Esophagus squamous epithelium (tissue), 5 donors: ENCODE data around the gene TRPT1. TPM values are rescaled to one million over a fixed set of nuclear protein-coding genes. Genes with fewer than 3 reads are reported as not detected.
"Not testable (repeated sequence)": the region's sequence is repeated elsewhere in the genome, so short reads cannot be mapped to it uniquely, and the experiment has no call there.

Experiments used
- DNase-seq: peaks from one replicate; lab custom pipeline; 2025; lab: John Stamatoyannopoulos, UW
- H3K27ac ChIP-seq, 4 donors: fragments of 200-600 bp; sonication (generic); one replicate each; pipeline ENCODE4 v1.5.1; 2016 to 2019; ENCODE audit warnings: mild to moderate bottlenecking in 1 of 4
- H3K27me3 ChIP-seq, 4 donors: fragments of 200-600 bp; sonication (generic); 1 replicate in 3 of 4; 2 replicates in 1 of 4; pipeline versions ENCODE4 v1.5.1 to v1.6.0; 2017 to 2021; ENCODE audit warnings: antibody characterized with exemption in 1 of 4
- H3K36me3 ChIP-seq, 3 donors: fragments of 200-600 bp; sonication (generic); one replicate each; pipeline ENCODE4 v1.5.1; 2016 to 2019
- H3K4me1 ChIP-seq, 3 donors: fragments of 200-600 bp; sonication (generic); one replicate each; pipeline ENCODE4 v1.5.1; 2017 to 2019
- H3K4me3 ChIP-seq, 4 donors: fragments of 200-600 bp; sonication (generic); 1 replicate in 3 of 4; 2 replicates in 1 of 4; pipeline ENCODE4 v1.5.1; 2016 to 2019; ENCODE audit warnings: mild to moderate bottlenecking in 2 of 4, moderate library complexity in 1 of 4
- H3K9me3 ChIP-seq, 3 donors: fragments of 200-600 bp; sonication (generic); one replicate each; pipeline ENCODE4 v1.5.1; 2016 to 2019
- POLR2A ChIP-seq, 4 donors: fragments of 450-650 bp; IDR thresholded peaks; one replicate each; pipeline ENCODE4 v1.6.1; 2017; ENCODE audit warnings: antibody characterized with exemption in 4 of 4, mild to moderate bottlenecking in 4 of 4, moderate library complexity in 3 of 4
- WGBS, 2 donors: methylation state at CpG; one replicate each; pipeline ENCODE4 v1.1.5; 2018; 5-methylcytosine and 5-hydroxymethylcytosine counted together
- intact Hi-C: fragments of 100-400 bp; cut with DNase I; formaldehyde crosslinking; loops from one replicate; pipeline ENCODE4 v1.15.0; 2022
- total RNA-seq, 4 donors: library from RNA; depleted of rRNA; stranded (reverse); fragments of >200 nt; gene quantifications; one replicate each; pipeline ENCODE4 v1.1.0, GENCODE V29; 2016
- TF ChIP-seq, protein P1 (sequence below), 6 experiments: fragments of 450-650 bp in 4 of 6; fragments of 200-600 bp in 2 of 6; sonication (generic) in 2 of 6; IDR thresholded peaks; one replicate each; pipeline ENCODE4 v1.5.1; 2016 to 2019; ENCODE audit warnings: antibody characterized with exemption in 6 of 6, mild to moderate bottlenecking in 4 of 6, moderate library complexity in 4 of 6
- donor health status: DM: yes; HTN: yes; CAD: no.

Gene TRPT1
- total RNA-seq, 4 donors from 2014 or later, result 23.9 to 68.7 (median 45.8) TPM

GRCh38 chr11:64246871-64247728 lies 21.1 kb upstream of the TRPT1 start, which contains the start of gene PPP1R14B:
PPP1R14B (minus strand) TSS chr11:64246943; CDS start chr11:64246673, 270 bp downstream.
- intact Hi-C loops, result no loop called here
- WGBS, 2 donors, result 0 to 1% methylated on average over 13 to 29 of the region's 74 CpGs
- peaks cover 0 to 26% (median 0%) of the 10 kb centered on the region in 3 donors for H3K36me3 ChIP-seq
- TF ChIP-seq POLR2A (IDR thresholded peaks at IDR 0.05), result peak in 1 of 4 donors; percentile 51
- TF ChIP-seq, protein P1, sequence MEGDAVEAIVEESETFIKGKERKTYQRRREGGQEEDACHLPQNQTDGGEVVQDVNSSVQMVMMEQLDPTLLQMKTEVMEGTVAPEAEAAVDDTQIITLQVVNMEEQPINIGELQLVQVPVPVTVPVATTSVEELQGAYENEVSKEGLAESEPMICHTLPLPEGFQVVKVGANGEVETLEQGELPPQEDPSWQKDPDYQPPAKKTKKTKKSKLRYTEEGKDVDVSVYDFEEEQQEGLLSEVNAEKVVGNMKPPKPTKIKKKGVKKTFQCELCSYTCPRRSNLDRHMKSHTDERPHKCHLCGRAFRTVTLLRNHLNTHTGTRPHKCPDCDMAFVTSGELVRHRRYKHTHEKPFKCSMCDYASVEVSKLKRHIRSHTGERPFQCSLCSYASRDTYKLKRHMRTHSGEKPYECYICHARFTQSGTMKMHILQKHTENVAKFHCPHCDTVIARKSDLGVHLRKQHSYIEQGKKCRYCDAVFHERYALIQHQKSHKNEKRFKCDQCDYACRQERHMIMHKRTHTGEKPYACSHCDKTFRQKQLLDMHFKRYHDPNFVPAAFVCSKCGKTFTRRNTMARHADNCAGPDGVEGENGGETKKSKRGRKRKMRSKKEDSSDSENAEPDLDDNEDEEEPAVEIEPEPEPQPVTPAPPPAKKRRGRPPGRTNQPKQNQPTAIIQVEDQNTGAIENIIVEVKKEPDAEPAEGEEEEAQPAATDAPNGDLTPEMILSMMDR (IDR thresholded peaks at IDR 0.05), result peak in 4 of 6 experiments; percentile 17 to 35 (median 28)
- peak; percentile 43 for DNase-seq
- peak within 1 kb of the TSS; percentile 46 to 88 (median 83) for H3K4me3 ChIP-seq
- H3K9me3 ChIP-seq, result no peaks in the 10 kb centered on the region
- no peaks in the 10 kb centered on the region for H3K27me3 ChIP-seq
- peaks cover 46 to 79% (median 58%) of the 10 kb centered on the region in 3 donors for H3K4me1 ChIP-seq
- H3K27ac ChIP-seq, result peak within 1 kb of the TSS; percentile 89 to 100 (median 92)

DNA sequence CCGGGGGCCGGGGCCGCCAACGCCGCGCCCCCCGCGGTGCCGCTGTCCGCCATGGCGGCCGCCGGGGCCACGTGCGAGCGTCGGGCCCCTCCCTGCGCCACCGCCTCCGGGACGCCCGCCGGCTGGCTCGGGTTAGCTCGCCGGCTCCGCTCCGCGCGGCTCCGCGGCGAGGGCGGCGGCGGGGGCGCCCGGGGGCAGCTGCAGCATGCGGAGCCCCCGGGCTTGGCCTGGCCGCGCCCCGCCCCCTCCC lies 20.6 kb upstream of the TRPT1 start:
- DNase-seq, intact Hi-C loops, H3K27me3 ChIP-seq, H3K9me3 ChIP-seq: not testable (repeated sequence)
- WGBS, 2 donors, result no CpG with 5 or more reads among the region's 43 CpGs
- H3K27ac ChIP-seq, result peak overlapping the region; percentile 89 to 100 (median 92)
- peak overlapping the region; percentile 46 to 88 (median 83) for H3K4me3 ChIP-seq
- H3K36me3 ChIP-seq, result peaks cover 0 to 26% (median 0%) of the 10 kb centered on the region in 3 donors
- H3K4me1 ChIP-seq, result peaks cover 46 to 78% (median 59%) of the 10 kb centered on the region in 3 donors

- Histone ChIP-seq H3K9me3 (no peaks in the 10 kb centered on the region), H3K27ac (peak overlapping the region; percentile 89 to 100 (median 92)), H3K4me1 (peaks cover 46 to 75% (median 57%) of the 10 kb centered on the region in 3 donors), H3K27me3 (no peaks in the 10 kb centered on the region), H3K36me3 (peaks cover 0 to 26% (median 0%) of the 10 kb centered on the region in 3 donors), H3K4me3 (peak overlapping the region; percentile 46 to 88 (median 83))
- intact Hi-C loops, result no loop called here
- no peak for DNase-seq
- WGBS, 2 donors, result 0 to 4% methylated on average over 17 to 27 of the region's 46 CpGs
- TF ChIP-seq, protein P1 (IDR thresholded peaks at IDR 0.05), result no peak
- peak in 2 of 4 donors; percentile 37 to 53 for TF ChIP-seq POLR2A (IDR thresholded peaks at IDR 0.05)
Measured at GRCh38 chr11:64245797-64246620, 20.0 kb upstream of the TRPT1 start.

- DNase-seq, result no peak
- Histone ChIP-seq H3K9me3 (no peaks in the 10 kb centered on the region), H3K36me3 (peaks cover 0 to 26% (median 0%) of the 10 kb centered on the region in 3 donors), H3K4me3 (peak overlapping the region; percentile 46 to 88 (median 83)), H3K27ac (peak overlapping the region; percentile 89 to 100 (median 92)), H3K27me3 (no peaks in the 10 kb centered on the region), H3K4me1 (peaks cover 43 to 73% (median 54%) of the 10 kb centered on the region in 3 donors)
- no CpG with 5 or more reads among the region's 6 CpGs for WGBS, 2 donors
- intact Hi-C loops, result no loop called here
- TF ChIP-seq, protein P1 (IDR thresholded peaks at IDR 0.05), result no peak
- no peak for TF ChIP-seq POLR2A (IDR thresholded peaks at IDR 0.05)
Measured at GRCh38 chr11:64245401-64245796, 19.4 kb upstream of the TRPT1 start.

DNA sequence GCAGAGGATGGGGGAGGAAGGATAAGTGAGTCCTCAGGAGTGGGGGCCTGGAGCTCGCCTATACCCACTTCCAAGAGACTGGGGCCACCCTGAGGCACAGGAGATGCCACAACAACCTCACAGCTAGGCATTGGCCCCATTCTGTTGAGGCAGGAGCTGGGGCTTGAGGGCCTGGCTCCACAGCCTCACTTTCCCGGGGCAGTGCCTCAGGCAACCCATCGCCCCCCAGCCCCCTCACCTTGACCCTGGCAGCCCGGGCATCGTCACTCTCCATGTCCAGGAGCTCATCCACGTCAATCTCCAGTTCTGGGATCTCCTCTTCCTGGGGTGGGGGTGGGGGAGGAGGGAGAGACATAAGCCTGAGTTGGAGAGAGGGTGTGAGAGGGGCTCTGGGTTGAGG lies 19.0 kb upstream of the TRPT1 start:
- Histone ChIP-seq H3K4me1 (peaks cover 47 to 73% (median 57%) of the 10 kb centered on the region in 3 donors), H3K36me3 (peaks cover 0 to 26% (median 0%) of the 10 kb centered on the region in 3 donors), H3K27me3 (no peaks in the 10 kb centered on the region), H3K4me3 (peak overlapping the region; percentile 46 to 88 (median 83)), H3K27ac (peak overlapping the region; percentile 89 to 100 (median 92)), H3K9me3 (no peaks in the 10 kb centered on the region)
- WGBS, 2 donors, result 40% methylated on average over 2 of the region's 6 CpGs; no CpG with 5 or more reads in 1 of the 2 donors
- intact Hi-C loops, result no loop called here
- no peak for DNase-seq
- TF ChIP-seq, protein P1 (IDR thresholded peaks at IDR 0.05), result no peak
- TF ChIP-seq POLR2A (IDR thresholded peaks at IDR 0.05), result no peak
